Measurements from ENCODE around the gene NCAPG2. TPM values are rescaled to one million over a fixed set of nuclear protein-coding genes. Genes with fewer than 3 reads are reported as not detected.

Gene NCAPG2
- polyA plus RNA-seq, 1 donor from 2014 or later = 8.3 TPM

- TF ChIP-seq EP300 (conservative IDR thresholded peaks at IDR 0.05; ENCODE audit: poor library complexity, severe bottlenecking) (no peak), MXI1 (conservative IDR thresholded peaks at IDR 0.05; ENCODE audit: poor library complexity, severe bottlenecking) (no peak), REST (IDR thresholded peaks at IDR 0.05; ENCODE audit: borderline replicate concordance) (no peak), CTCF (IDR thresholded peaks at IDR 0.05; ENCODE audit: poor library complexity, severe bottlenecking) (no peak), RAD21 (conservative IDR thresholded peaks at IDR 0.05) (no peak), POLR2AphosphoS5 (IDR thresholded peaks at IDR 0.05) (no peak), TAF1 (IDR thresholded peaks at IDR 0.05; ENCODE audit: low read depth) (no peak), EZH2 (IDR thresholded peaks at IDR 0.05; ENCODE audit: borderline replicate concordance, insufficient read depth, low read length, poor library complexity, severe bottlenecking) (no peak), SMC3 (conservative IDR thresholded peaks at IDR 0.05; ENCODE audit: poor library complexity) (no peak)
- H3K4me2 ChIP-seq (ENCODE audit: low read length) = no peak overlapping the region
- no peak overlapping the region for H2AFZ ChIP-seq (ENCODE audit: low read depth, low read length)
- no peaks in the 10 kb centered on the region for H4K20me1 ChIP-seq (ENCODE audit: insufficient read depth)
- H3K9ac ChIP-seq (ENCODE audit: low read length) = no peak overlapping the region
- no peaks in the 10 kb centered on the region for H3F3A ChIP-seq (ENCODE audit: insufficient read depth, low read length, poor library complexity, severe bottlenecking)
- H3K27ac ChIP-seq (ENCODE audit: low read length) = no peak overlapping the region
- no peaks in the 10 kb centered on the region for H3K9me2 ChIP-seq (ENCODE audit: insufficient read depth, low read length)
- no peak overlapping the region for H3K4me3 ChIP-seq (ENCODE audit: low read length)
- H3K36me3 ChIP-seq (ENCODE audit: insufficient read depth, low read length) = no peaks in the 10 kb centered on the region
- H3K27me3 ChIP-seq (ENCODE audit: insufficient read depth, low read depth, low read length) = no peaks in the 10 kb centered on the region
- H3K79me2 ChIP-seq (replicated peaks; ENCODE audit: insufficient read depth, low read length) = no peaks in the 10 kb centered on the region
- no peaks in the 10 kb centered on the region for H3K9me3 ChIP-seq (ENCODE audit: low read length)
Observed at GRCh38 chr7:158740657-158741293, 36.2 kb upstream of the NCAPG2 start.

GRCh38 chr7:158740013-158740656 is 35.5 kb upstream of the NCAPG2 start:
- Histone ChIP-seq H2AFZ (ENCODE audit: low read depth, low read length) (no peak overlapping the region), H3K9me3 (ENCODE audit: low read length) (no peaks in the 10 kb centered on the region), H3K27me3 (ENCODE audit: insufficient read depth, low read depth, low read length) (no peaks in the 10 kb centered on the region), H3K79me2 (replicated peaks; ENCODE audit: insufficient read depth, low read length) (no peaks in the 10 kb centered on the region), H3K27ac (ENCODE audit: low read length) (no peak overlapping the region), H3K4me3 (ENCODE audit: low read length) (no peak overlapping the region), H4K20me1 (ENCODE audit: insufficient read depth) (no peaks in the 10 kb centered on the region), H3K36me3 (ENCODE audit: insufficient read depth, low read length) (no peaks in the 10 kb centered on the region), H3K4me2 (ENCODE audit: low read length) (no peak overlapping the region), H3K9ac (ENCODE audit: low read length) (no peak overlapping the region), H3K9me2 (ENCODE audit: insufficient read depth, low read length) (no peaks in the 10 kb centered on the region), H3F3A (ENCODE audit: insufficient read depth, low read length, poor library complexity, severe bottlenecking) (no peaks in the 10 kb centered on the region)
- TF ChIP-seq RAD21 (conservative IDR thresholded peaks at IDR 0.05) (no peak), REST (IDR thresholded peaks at IDR 0.05; ENCODE audit: borderline replicate concordance) (no peak)
